Activated CD8-positive, alpha-beta memory T cell treated with anti-CD3 and anti-CD28 coated beads for 48 hours (primary cell): ENCODE measurements around the gene RYR2.
"Not testable (repeated sequence)": the region's sequence is repeated elsewhere in the genome, so short reads cannot be mapped to it uniquely, and the experiment has no call there.

Experiments
- DNase-seq, 3 experiments: peaks; one replicate each; pipeline ENCODE4 v3.0.0-alpha.2; 2020; ENCODE audit warnings: low read depth in 2 of 3, low spot score in 2 of 3

Gene RYR2

DNA sequence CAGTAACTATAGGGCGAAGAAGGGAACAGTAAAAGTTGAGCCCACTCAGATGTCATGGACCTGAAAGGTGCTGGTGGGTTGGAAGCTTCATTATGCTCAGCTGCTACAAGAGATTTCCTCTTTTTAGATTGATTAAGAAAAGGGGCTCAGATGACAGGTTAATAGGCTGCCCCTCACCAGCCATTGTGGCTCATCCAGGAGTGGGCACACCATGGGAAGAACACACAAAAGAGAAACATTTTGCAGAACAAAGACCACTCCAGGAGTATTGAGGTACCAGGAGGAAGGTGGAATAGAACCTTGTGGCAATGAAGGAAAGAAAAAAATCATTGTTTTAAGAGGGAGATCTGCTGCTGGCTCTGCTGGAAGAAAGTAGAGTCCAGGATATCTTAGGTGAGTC lies 205.5 kb downstream of the RYR2 start:
- no peak for DNase-seq

DNA sequence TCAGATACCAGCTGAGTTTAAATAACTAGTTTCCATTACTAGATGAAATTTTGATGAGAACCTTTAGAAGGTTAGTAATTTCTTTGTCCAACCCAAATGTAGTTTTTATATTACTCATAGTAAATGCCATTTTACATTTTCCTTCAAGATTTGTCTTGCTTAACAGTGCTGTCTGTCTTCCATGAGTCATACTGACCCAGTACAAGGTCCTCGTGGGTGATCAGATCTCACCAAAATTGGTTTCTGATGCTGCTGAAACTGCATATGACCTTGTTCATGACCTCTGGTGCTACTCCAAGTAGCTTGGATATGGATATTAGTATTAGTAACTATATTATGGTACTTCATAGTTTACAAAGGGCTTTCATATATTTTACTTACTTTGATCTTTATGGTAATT lies 207.1 kb downstream of the RYR2 start:
- DNase-seq, result no peak

DNA sequence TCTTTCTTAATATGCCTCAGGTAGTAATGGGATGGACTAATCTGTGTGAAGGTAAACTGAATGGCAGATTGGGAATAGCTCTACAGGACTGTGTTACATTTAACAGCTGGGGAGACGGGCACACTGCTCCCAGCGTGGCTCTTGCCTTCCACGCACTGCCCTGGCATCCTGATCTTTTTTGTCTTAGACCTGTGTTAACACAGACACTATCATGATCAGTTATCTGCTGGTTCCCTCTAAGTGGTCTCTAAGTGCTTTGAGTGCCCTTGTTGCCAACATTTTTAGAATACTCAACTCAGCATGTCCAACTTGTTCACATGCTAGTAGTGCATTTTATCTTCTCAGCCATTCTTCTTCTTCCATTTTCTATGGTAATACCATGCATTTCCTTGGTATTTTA lies 208.1 kb downstream of the RYR2 start:
- no peak for DNase-seq

DNA sequence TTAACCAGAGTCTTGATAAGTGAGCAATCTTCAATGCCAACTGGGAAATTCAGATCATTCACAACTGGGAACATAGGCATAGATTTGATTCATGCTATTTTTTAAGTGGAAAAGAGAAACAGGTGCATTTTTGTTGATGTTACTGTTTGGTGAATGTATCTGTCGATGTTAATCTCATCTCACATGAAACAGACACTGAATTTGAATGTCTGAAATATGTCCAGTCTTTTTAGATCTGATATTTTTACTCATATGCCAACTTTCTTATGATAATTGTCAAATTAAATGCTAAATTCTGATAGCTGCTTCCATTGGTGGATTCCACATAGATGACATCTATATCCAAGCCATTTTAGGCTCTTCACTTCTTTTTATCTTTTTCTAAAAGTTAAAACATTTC lies 213.1 kb downstream of the RYR2 start:
- DNase-seq, result no peak

DNA sequence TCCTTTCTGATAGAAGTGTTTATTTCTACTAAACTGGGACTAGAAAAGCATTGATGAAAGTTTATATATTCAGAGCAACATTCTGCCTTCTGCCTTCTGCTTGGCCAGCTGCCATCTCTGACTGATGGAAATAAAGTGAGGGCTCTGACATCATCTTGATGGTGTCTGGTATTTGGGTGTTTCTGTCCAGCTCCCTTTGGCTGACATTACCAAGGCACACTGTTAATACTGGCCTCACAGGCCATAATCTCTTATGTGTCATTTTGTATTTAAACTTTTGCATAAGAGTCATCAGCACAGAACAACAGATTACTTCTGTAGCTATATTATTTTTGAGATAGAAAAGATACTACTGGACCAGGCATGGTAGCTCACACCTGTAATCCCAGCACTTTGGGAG lies 216.9 kb downstream of the RYR2 start:
- no peak for DNase-seq

DNA sequence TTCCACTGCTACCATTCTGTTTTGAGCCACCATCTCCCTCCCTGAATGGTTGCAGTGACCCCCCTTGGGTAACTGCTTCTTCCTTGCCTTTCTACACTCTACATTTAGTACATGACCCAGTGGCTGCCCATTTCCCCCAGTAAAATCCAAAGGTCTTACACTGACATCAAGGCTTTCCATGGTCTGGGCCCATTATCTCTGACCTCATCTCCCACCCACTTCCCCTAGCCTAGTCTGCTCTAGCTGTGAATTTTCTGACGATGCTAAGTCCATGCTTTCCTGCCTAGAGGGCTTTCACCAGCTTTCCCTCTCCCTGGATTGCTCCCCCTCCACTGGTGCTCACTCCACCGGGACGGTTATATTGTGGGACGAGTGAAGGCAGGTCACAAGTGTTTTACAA lies 219.2 kb downstream of the RYR2 start:
- DNase-seq, result no peak

DNA sequence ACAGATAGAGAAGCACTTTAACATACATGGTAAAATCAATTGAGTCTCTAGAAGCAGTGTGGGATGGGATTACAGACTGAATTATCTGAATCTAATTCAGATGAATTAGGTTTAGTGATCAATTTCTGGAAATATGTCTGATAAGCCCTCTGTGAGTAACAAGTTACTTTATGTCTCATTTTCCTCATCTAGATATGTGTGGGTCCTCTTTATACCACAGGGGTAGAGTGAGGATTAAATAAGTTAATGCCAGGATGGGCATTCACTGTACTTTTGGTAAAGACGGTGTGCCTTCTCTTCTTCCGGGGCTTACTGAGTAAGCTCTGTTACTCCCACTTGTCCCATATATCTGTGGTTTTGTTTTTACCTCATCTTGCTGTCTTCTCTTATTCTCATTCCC lies 225.8 kb downstream of the RYR2 start:
- no peak for DNase-seq

DNA sequence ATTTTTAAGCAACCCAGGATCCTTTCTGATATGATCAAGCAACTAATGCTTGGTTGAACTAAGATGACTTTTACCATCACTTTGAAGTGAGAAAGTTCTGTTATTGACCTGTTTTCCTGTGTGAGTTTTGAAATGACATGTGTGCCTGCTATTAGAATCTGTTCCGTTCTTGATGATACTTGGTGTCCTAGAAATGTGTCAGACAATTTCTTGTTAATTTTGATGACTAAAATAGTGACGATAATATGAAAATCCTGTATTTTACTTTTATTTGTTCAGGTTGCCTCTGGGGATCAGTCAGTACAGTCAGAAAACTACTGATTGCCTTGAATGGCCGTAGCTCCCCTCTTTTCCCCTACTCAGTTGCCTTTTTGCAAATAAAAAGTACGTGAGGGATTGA lies 228.0 kb downstream of the RYR2 start:
- DNase-seq, result no peak

DNA sequence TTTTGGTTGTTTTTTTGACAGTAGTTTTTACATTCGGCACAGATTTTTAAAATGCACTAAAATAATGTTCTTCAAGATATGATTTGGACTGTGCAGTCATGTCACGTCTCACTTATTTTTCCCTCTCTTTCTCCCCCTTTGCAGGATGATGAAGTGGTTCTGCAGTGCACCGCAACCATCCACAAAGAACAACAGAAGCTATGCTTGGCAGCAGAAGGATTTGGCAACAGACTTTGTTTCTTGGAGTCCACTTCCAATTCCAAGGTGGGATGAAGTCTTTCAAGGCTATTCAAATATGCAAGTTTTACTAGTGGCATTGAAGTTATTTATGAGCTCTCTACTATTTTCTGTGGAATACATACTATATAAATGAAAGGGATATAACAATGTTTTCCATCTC lies 228.4 kb downstream of the RYR2 start:
- DNase-seq, result no peak

DNA sequence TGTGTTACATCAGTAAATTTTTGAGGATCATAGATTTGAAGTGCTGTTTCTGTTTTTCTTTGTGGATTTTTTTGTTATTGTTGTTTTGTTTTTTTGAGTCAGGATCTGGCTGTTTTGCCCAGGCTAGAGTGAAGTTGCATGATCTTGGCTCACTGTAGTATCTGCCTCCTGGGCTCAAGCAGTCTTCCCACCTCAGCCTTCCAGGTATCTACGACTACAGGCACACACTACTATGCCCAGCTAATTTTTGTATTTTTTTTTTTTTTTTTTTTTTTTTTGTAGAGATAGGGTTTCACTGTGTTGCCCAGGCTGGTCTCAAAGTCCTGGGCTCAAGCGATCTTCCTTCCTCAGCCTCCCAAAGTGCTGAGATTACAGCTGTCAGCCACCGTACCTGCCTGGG lies 236.0 kb downstream of the RYR2 start:
- not testable (repeated sequence) for DNase-seq

DNA sequence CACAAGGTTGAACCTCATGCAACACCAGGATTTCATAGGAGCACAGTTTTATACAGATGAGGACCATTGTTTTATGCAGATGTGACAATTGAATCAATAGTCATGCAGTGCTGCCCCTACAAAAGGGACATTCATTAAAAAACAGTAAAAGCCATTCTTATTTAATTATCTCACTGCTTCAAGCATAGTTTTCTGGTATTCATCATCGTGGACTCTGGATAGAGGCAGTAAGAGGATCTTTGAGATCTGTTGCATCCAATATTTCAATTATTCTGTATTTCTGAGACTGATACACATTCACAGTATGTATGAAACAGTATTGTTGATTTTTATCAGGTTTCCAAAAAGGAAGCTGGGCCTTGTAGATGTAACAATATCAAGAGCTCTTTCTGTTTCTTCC lies 237.6 kb downstream of the RYR2 start:
- no peak for DNase-seq

DNA sequence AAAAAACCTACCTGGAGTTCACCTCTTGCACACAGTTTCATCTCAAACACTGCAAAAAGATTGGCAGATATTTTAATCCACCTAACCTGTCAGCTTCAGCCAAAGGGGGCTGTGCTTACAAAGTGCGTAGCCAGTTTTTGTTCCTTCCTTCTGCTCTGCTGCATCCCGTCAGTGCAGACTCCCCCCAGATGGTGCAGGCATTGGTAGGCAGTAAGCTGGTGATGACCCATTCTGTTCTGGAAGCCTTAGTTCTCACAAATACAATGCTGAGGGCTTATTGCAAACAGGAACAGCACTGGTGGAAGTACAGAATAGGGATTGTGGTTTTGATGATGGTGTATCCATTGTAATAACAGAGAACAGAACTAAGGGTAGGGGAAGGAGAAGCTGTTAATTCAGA lies 239.5 kb downstream of the RYR2 start:
- no peak for DNase-seq

DNA sequence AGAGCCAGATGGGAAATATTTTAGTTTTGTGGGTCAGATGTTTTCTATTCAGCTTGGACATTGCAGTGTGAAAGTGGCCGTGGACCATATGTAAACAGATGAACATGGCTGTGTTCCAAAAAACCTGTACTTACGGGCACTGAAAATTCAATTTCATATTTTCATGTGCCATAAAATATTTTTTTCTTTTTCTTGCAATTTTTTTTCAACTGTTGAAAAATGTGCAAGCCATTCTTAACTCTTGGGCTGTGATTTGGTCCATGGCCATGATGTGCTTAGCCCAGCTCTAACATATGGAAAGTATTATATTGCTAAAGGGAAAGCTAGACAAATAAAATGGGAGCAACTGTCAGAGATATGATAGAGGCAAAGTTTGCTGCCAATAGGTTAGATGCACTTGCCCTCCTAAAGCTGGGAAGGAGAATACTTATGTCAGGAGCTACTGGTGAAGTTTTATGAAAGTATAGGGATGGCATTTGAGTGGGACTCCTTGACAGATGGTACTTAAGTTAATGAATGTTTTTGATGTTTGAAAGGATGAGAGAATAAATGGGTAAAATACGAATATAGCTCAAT lies 240.3 kb downstream of the RYR2 start:
- no peak for DNase-seq

DNA sequence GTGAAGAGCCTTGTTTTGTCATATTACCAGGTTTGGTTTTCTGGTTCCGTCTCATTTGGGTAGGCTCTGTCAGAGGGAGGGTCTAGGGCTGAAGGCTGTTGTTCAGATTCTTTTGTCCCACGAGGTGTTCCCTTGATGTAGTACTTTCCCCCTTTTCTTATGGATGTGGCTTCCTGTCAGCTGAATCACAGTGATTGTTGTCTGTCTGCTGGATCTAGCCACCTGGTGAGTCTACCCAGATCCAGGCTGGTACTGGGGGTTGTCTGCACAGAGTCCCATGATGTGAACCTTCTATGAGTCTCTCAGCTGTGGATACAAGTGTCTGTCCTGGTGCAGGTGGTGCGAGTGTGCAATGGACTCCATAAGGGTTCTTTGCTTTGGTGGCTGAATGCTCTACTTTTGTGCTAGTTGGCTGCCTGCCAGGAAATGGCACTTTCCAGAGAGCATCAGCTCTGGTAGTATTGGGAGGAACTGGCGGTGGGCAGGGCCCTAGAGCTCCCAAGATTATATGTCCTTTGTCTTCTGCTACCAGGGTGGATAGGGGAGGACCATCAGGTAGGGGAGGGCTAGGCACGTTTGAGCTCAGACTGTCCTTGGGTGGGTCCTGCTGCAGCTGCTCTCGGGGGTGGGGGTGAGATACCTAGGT lies 246.0 kb downstream of the RYR2 start:
- DNase-seq, result no peak

DNA sequence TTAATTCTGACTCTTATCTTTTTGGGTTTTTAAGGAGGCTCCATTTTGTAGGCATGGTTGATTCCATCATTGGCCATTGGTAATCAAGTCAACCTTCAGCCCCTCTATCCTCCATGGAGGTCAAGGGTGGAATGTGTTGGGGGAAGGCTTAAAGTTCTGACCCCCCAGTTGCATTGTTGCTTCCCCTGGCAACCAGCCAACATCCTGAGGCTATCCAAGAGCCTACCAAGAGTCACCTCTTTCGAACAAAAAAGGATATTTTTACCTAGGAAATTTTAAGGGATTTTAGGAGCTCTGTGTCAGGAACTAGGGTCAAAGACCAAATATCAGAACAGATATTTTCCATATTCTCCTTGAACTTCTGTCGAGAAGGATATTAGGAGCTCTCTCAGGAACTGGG lies 251.8 kb downstream of the RYR2 start:
- DNase-seq, result no peak

DNA sequence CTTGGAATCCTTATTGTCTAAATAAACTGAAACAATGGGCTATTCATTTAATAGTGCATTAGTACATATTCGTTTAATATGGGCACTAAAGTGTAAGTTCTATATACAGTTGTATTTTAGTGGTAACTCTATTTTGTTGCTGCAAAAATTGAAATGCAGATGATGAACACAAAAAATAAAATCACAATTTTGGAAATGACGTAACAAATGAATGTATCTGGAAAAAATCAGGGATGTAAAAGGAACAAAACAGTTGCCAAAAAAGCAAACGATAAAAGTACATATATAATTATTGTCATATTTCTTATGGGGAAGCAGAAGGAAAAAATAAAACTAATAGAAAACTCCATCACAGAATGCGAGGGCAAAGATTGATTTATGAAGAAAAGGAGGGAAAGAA lies 254.9 kb downstream of the RYR2 start:
- no peak for DNase-seq

DNA sequence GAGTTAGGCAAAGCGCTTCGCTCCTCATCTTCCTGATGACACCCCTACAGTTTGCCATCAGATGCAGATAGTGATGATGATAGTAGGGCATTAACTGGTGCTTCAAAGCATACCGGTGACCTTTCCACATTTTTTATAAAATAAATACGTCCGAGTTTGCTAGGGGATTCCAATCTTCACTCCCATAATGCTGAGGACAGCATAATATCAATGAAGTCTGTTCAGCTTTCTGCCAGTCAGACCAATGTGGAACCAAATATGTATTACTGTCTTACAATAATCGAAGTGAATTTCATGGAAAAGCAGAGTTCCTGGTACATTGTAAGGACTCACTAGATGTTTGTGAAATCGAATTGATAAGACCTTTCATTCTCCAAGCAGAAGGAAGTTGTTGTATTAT lies 258.7 kb downstream of the RYR2 start:
- DNase-seq, result no peak

DNA sequence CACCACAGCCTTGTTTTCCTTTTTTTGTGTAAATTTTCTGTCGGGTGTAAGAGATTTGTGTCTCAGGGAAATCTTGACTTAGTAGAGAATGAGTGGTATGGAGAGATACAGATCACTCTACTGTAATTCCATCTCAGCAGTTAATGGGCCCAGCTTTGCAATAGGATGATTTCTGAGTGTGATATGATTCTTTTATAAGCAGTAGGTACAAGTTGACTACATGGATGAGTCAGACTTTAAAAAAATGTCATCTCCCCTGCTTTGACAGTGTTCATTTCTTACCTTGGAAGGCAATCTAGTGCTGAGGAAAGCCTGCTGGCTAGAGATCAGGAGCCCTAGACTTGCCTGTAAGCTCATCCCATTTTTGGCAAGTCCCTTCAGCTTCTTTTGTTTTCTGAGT lies 261.9 kb downstream of the RYR2 start:
- no peak for DNase-seq

DNA sequence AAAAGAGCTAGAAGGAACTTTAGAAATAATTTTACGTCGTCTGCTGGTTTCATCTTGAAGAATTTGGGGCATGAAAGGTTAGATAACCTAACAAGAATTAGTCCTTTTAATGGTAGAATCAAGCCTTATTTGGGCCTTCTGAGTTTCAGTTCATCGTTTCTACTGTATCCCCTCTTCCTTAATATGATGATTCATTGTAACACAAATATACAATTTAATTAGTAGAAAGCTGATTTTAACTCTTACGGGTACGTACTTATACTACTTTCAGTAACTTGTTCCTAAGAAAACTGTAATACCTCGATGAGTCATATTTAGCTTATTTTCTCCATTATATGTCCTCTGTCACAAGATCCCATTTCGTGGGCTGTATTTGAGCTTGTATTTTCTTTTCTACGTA lies 264.7 kb downstream of the RYR2 start:
- DNase-seq, result no peak

DNA sequence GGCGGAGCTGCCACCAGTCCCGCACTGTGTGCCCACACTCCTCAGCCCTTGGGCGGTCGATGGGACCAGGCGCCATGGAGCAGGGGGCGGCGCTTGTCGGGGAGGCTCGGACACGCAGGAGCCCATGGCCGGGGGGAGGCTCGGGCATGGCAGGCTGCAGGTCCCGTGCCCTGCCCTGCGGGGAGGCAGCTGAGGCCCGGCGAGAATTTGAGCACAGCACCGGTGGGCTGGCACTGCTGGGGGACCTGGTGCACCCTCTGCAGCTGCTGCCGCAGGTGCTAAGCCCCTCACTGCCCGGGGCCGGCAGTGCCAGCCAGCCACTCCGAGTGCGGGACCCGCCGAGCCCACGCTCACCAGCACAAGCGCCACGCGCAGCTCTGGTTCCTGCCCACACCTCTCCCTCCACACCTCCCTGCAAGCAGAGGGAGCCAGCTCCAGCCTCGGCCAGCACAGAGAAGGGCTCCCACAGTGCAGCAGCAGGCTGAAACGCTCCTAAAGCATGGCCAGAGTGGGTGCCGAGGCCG lies 267.7 kb downstream of the RYR2 start:
- DNase-seq, result no peak

DNA sequence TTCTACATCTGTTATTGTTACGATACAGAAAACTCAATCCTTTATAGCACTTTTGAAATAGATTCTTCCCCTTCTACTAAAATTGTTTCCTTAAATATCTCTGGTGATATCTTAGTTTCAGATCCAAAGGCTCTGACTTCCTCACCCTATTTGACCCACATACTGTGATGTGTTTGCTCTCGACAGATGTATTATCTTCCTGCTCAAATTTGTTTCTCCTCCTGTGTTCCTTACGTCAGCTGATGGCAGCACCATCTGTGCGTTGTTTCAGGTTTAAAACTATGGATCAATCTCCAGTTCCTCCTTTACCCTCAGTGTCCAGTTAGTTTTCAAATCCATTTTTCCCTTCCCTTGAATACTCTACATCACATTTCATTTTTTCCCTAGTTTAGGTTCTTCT lies 274.4 kb downstream of the RYR2 start:
- DNase-seq, result no peak

DNA sequence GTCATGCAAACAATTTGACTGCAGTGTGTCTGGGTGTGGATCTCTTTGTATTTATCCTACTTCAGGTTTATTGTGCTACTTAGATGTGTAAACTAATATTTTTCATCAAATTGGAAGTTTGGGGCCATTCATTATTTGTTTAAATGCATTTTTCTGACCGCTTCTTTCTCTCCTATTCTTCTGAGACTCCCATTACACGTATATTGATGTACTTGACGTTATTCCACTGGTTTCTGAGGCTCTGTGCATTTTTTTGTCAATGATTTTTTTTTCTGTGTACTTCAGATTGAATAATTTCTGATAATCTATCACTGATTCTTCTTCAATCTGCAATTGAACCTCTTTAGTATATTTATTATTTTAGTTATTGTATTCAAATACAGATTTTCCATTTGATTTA lies 276.8 kb downstream of the RYR2 start:
- no peak for DNase-seq

DNA sequence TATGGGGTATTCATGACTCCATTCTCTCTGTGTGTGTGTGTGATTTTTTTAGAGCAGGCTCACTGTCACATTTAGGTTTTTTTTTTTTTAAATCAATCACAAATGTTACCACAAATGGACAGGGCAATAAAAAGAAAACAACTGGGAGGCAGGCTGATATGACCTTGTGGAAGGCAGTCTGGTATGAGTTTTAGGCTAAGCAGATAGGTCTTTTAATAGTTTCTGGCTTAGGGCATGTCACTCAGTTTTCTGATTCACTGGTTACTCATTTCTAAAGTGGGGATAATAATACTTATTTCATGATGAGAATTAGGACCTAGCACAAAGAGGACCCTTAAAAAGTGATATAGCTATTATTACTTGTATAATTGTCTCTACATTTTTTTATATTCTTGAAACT lies 278.9 kb downstream of the RYR2 start:
- no peak for DNase-seq
